GM19351 (cell line): Measurements from ENCODE around the gene ZNF19.
"Not testable (repeated sequence)": the region's sequence is repeated elsewhere in the genome, so short reads cannot be mapped to it uniquely, and the experiment has no call there.

Experiments
- ATAC-seq: cut with Tn5 transposase; IDR thresholded peaks from one replicate; pipeline ENCODE4 v1.9.1; 2021; ENCODE audit warnings: mild to moderate bottlenecking, moderate library complexity; ENCODE audit not compliant: unreplicated experiment

The ZNF19 gene

DNA sequence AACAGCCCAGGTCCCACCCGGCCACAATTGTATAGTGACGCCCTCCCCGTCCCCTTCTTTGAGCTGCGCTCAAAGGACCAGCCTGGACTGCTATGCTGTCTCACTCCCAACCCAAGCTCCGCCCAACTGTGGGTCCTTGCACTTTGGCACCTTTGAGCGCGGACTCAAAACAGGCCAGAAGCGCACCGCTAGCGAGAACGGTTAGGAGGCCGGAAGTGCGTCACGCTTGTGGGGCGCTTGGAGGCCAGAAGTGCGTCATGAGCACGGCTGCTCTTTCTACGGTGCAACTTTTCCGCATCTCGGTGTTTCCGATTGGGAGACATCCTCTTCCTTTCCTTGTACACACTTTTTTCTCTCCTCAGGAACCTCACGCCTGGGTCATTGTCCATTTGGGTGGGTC is at the start of gene ZNF19:
TSS of gene ZNF19 (minus strand) at position 203 of the 400 bp plus-strand sequence. CDS start 7,210 bp downstream, outside the sequence.
- no peak for ATAC-seq

DNA sequence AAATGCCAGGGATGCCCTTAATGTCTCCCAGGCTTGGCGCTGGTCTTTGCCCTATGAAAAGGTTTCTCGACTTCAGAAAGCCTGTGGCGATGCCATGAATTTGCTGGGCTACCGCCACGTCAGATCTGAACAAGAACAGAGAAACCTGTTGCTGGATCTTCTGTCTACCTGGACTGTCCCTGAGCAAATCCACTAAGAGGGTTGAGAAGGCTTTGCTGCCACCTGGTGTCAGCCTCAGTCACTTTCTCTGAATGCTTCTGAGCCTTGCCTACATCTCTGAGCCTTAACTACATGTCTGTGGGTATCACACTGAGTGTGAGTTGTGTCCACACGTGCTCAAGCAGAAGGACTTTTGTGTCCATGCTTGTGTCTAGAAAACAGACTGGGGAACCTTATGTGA is 48.5 kb upstream of the ZNF19 start:
- ATAC-seq: peak; percentile 77

DNA sequence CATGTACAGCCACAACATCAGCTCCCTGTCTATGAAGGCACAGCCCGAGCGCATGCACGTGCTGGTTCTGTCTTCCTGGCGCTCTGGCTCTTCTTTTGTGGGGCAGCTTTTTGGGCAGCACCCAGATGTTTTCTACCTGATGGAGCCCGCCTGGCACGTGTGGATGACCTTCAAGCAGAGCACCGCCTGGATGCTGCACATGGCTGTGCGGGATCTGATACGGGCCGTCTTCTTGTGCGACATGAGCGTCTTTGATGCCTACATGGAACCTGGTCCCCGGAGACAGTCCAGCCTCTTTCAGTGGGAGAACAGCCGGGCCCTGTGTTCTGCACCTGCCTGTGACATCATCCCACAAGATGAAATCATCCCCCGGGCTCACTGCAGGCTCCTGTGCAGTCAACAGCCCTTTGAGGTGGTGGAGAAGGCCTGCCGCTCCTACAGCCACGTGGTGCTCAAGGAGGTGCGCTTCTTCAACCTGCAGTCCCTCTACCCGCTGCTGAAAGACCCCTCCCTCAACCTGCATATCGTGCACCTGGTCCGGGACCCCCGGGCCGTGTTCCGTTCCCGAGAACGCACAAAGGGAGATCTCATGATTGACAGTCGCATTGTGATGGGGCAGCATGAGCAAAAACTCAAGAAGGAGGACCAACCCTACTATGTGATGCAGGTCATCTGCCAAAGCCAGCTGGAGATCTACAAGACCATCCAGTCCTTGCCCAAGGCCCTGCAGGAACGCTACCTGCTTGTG is 47.8 kb upstream of the ZNF19 start:
- no peak for ATAC-seq

DNA sequence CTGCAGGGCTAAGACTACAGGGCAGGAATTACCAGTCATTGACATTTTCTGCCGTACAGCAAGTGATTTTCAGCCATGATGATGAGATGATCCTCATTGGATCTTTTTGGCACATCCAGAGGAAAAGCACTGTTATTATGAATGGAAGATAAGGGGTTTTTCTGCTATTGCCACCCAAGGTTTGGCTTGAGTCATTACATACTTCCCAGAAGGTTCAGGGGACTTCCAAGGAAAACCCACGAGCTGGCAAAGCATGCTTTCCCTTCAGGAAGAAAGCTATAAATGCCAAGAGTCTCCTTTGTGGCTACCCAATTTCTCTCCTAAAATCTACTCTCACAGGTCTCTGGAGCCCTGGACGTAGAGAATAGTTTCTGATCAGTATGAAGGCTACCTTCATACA is 43.2 kb upstream of the ZNF19 start:
- no peak for ATAC-seq

DNA sequence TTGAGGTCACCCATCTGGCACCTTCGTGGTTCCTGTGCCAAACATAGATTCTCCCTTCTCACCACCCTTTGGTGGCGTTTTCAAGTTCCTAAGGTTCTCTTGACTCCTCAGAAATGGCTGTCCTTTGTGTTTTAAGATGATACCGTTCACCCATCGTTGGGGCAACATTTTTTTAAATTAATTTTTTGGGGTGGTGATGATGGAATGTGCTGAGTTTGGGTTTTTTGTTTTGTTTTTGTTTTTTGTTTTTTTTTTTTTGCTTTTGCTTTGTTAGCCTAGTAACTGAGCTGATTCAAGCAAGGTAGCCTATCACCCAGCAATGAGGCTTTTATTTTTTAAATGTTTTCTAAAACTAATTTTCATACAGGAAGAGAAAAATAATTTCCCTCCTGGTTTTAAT is 39.7 kb upstream of the ZNF19 start:
- ATAC-seq: no peak

DNA sequence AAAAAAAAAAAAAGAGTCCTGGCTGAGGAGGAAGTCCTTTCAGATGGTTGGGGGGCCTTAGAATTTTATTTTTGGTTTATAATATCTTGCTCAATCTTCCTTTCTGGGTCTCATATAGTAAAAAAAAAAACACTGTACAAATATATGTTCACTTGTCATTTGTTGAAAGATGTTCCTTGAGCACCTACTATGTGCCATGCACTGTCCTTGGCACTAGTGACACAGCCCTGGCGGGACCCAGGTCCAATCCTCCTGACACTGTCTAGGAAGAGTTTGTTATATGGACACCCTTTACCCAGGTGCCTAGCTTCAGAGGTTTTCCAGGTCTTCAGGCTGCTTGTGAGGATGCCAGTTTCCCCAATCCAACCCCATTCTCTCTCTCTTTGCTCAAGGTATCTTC is 39.1 kb upstream of the ZNF19 start:
- ATAC-seq: no peak

DNA sequence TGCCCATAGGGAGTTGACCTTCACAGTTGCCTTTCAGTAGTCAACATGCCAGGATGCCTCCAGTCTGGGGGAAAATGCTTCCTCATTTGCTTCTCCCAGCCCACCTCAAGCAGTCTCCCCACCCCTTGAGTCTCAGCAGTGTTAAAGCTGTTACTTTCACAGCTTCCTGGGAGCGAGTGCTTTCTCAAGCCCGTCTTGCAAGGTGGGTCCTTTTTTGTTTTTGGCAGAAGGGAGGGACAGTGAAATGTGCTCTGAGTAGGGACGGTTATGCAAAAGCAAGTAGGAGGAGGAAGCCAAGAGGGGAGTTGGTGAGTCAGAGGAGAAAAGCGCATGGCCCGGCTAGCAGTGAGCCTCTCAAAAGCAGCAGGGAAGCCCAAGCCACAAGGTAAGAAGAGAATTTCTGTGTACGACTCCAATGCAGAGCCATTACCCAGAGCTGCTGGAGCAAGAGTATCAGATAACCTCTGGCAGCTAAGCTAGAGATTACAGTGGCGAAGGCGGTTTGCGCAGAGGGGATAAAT is 37.0 kb upstream of the ZNF19 start, which contains the start of gene CHST4:
TSS of gene CHST4 (plus strand) at position 316 of the 521 bp plus-strand sequence. CDS start 10,252 bp downstream, outside the sequence.
- peak; percentile 72 for ATAC-seq

DNA sequence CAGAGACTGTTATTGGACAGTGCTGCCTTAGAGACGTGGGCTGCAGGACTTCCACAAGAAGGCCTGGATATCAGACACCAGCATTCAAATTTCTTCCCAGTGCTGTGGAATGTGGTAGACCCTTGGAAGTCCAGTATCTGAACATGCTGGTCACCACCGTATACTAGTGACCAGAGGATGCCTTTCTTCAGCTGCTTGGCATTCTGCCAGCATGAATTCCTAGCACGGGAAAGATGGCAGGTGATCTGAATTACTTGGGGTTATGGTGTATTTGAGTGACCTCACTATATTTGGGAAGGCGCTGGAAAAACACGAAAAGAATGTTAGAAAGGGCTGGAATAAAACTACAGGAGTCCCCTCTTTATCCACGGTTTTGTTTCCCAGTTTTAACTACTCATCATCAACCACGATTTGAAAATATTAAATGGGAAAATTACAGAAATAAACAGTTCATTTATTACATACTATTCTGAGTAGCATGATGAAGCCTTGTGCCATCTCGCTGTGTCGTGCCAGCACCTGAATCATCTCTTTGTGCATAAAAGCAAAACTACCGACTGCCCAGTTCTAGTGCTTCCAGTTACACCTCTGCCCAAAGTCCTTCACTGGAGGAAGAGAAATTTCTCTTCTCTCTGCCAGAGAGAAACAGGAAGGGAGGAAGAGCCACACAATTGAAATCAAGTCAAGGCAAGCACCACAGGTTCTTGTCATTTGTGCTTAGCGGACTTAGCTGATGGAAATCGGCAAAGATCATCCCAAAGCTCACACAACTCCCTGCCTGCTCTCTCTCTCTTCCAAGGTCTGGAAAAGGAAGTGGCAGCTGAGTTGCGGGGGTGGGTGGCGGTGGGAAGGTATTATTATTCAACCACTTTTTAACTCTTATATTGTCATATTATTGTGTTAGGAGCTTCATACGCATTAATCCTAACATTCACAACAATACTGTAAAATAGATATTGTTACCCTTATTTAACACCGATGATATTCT is 35.7 kb upstream of the ZNF19 start:
- ATAC-seq: no peak

DNA sequence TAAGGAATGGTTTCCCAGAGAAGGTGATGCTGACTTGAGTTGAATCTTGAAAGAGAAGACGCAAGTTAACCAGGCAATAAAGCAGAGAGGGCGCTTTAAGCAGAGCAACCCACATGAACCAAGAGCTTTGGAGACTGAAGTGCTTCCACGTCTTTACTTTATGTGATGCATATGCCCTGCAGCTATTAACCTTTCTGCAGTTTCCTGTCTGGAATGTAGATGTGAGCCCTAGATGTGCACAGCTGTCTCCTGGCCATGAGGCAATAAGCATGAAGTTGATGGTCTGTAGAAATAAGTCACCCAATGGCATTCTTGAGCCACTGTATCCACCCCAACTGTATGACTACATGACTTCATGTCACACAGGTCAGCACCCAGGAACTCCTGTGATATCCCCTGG is 31.4 kb upstream of the ZNF19 start:
- no peak for ATAC-seq

DNA sequence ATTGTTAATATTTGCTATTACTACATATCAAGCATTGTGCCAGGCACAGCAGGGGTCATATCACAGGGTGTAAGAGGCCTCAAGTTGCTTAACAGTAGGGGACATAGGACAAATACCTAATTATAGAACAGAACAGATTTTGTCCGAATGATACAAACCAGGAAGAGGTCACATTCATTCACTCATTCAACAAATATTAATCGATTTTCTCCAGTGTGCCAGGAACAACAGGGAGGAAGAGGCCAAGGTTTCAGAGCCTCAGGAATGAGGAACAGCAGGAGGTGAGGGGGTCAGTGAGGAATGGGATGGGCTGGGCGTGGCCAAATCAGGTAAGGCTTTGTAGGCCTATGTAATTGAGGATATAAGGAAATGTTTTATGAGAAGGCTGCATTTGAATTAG is 25.9 kb upstream of the ZNF19 start:
- ATAC-seq: no peak

DNA sequence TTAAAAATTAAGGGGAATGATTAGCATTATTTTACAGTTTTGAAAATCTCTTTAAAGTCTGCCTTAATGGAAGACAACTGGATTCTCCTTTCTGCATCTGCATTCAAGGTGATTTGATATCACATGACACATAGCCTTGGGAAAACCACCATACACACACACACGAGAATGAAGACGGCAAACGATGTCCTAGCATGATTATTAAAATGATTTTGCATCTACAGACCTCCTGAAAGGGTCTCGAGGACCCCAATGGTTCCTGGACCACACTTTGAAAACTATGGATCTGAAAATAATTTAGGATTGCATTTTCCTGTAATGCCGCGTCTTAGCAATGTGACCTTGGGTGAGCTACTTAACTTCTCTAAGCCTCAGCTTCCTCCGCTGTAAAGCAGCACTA is 25.4 kb upstream of the ZNF19 start:
- no peak for ATAC-seq

DNA sequence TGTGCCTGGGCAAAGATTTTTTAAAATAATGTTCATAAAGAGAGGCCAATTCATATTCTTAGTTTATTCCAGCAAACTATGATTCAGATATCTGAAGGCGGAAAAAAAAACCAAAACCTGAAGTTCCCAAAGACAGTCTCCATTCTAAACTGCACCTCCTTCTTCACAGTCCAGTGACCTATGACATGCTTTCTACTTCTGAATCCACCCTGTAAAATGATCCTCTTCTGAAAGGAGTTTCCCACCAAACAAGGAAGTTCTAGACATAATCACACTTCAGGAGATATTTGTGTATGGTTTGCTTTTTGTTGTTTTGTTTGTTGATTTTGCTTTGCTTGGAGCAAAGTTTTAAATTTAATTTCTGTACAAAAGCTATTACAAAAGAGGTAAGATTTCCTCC is 24.2 kb upstream of the ZNF19 start:
- ATAC-seq: no peak

DNA sequence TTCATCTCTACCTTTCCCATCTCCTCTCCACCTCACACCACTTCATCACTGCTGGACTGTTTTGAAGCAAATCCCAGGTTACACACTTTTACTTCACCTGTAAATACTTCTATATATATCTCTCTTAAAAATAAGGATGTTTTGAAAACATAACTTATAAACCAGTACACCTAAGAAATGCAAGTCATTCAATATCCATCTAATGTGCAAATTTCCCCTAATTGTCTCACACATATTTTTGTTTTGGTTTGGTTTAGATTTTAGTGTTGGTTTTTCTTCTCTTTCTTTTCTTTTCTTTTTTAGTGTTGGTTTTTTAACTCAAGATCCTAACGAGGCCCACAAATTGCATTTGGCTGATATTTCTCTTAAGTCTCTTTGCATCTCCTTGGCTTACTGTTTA is 17.9 kb upstream of the ZNF19 start:
- ATAC-seq: no peak

DNA sequence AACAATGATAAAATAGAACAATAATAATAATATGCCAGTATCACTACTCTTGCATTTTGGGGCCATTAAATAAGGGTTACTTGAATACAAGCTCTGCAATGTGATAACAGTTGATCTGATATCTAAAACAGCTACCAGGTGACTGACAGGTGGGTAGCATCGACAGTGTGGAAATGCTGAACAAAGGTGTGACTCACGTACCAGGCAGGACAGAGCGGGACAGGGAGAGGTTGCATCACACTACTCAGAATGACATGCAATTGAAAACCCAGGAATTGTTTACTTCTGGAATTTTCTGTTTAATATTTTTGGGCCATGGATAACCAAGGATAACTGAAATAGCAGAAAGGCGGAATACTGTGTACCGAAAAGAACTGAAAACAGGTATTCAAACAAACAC is 15.8 kb upstream of the ZNF19 start:
- ATAC-seq: no peak

DNA sequence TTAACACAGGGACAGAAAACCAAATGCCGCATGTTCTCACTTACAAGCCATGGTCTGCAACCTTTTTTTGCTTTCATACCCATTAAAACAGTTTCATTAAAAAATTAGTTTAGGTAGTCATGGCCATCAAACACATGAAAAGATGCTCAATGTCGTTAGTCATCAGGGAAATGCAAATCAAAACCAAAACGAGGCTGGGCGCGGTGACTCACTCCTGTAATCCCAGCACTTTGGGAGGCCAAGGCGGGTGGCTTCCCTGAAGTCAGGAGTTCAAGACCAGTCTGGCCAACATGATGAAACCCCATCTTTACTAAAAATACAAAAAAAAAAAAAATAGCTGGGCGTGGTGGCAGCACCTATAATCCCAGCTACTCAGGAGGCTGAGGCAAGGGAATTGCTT is 14.9 kb upstream of the ZNF19 start:
- not testable (repeated sequence) for ATAC-seq

DNA sequence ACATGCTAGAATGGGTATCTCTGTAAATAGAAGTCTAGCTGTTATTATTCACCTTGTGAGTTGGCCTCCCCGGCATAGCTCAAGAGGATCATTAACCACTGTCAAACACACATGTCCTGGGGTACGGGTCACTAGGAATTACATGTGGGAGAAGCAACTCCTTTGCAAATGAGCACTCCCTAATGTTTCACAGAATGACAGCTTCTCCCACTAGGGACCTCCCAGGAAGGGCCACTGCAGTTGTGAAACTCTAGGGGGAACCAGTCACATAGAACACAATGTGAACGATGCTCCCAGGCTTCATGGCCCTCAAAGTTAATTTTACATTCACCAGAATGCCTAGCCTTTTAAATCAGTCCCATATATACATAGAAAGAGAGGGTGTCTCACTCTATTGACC is 12.4 kb upstream of the ZNF19 start:
- no peak for ATAC-seq

DNA sequence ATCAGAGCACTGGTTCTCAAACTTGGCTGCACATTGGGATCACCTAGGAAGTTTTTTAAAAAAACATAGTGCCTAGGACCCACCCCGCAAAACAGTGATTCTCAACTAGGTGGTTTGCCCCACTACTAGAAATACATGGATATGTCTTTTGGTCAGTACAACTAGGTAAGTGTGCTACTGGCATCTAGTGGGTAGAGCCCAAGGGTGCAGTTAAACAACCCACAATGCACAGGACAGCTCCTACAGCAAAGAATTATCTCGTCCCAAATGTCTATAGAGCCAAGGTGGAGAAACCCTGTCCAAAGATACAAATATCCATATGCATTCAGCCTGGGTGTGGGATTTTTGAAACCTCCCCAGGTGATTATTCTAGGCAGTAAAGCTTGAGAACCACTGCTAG is 11.8 kb upstream of the ZNF19 start:
- ATAC-seq: no peak

DNA sequence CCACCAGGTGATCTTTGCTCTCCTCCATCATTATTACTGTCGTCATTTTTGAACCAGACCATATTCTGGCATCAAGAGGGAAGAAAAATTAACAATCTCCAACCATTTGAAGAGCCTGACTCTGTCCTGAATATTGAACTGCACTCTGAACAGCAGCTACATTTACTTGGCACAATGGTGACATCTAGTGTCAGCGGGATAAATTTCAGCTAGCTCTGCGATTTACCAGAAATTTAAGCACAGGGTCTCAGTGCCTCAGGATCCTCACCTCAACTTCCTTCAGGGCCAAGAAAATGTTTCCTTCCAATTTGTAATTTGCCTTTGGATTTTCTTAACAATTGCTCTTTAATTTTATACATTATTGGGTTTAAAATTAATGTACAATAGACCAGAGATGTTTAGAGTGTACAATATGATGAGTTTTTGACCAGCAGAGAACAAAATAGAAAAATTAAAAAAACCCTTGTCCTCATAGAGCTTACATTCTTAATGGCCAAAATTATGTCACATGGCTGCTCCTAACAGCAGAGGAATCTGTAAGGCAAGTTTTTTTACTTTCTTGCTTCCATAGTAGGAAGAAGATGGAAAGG is 10.7 kb upstream of the ZNF19 start:
- ATAC-seq: peak; percentile 58

DNA sequence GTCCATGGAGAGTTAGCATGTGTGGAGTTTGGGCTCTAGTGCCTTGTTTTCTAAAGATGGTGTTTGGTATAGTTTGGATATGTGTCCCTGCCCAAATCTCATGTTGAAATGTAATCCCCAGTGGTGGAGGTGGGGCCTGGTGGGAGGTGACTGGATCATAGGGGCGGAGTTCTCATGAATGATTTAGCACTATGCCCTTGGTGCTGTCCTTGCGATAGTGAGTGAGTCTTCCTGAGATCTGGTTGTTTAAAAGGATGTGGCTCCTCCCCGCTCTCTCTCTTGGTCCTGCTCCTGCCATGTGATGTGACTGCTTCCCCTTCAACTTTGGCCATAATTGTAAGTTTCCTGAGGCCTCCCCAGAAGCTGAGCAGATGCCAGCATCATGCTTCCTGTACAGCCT is 8.9 kb upstream of the ZNF19 start:
- ATAC-seq: no peak

DNA sequence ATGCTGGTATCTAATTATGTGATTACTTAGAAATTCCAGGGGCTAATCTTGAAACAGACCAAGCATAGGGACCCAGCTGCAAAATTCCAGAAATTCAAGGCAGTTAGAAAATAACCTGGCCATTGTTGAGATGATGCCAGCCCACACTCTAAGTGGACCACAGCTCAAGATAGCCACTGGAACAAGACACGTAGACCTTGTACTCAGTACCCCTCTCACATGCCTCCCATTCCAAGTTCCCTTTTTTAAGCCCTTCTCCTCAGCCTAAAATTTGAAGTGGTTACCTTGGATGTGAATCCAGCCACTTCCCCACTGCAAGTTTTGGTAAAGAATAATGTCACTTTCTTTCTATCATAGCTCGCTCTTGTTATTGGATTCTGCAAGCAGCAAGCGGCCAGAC is 4.1 kb upstream of the ZNF19 start:
- no peak for ATAC-seq

DNA sequence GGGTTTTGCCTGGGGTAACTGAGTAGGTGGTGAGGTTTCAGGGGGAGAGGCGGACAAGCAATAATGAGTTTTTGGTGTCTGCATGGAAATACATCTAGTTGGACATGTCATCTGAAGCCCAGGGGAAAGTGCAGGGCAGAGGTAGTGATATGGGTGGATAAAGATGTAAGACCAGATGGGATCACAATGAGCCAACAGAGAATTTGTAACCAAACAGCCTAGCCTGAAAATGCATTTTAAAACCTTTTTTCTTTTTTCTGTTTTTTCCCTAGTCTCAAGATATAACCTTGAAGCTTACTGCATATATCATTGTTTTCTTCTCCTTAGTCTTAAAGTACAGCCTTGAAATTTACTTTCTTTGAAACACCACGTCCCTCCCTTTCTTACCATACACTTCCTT is 3.7 kb upstream of the ZNF19 start:
- ATAC-seq: no peak
